ENCODE results near the gene C11orf54.

DNA sequence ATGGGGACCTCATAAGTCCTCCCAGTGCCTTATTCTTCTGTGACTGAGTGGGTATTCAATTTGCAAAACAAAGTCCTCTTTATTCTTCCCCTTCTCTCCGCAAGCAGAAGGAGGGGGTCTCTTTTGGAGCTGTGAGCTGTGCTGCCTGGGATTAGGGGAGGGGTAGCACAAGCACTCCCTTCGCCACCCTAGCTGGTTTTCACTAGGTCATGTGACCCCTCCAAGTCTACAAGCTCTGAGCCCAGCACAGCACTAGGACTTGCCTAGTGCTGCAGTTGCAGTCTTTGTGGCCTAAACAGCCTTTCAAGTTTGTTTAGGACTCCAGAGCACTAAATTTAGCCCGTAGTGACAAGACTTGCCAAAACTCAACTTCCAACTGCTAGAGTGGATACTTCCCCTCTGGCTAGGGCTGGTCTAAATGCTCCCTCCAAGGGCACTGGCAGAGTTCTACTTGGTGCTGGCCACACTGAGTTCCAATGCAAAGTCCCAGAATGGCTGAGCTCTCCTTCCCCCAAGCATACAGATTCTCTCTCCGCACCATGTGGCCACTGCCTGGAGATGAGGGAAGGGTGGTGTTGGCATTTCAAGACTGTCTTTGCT, 25.6 kb upstream of the C11orf54 start:
- TF ChIP-seq, protein P1, sequence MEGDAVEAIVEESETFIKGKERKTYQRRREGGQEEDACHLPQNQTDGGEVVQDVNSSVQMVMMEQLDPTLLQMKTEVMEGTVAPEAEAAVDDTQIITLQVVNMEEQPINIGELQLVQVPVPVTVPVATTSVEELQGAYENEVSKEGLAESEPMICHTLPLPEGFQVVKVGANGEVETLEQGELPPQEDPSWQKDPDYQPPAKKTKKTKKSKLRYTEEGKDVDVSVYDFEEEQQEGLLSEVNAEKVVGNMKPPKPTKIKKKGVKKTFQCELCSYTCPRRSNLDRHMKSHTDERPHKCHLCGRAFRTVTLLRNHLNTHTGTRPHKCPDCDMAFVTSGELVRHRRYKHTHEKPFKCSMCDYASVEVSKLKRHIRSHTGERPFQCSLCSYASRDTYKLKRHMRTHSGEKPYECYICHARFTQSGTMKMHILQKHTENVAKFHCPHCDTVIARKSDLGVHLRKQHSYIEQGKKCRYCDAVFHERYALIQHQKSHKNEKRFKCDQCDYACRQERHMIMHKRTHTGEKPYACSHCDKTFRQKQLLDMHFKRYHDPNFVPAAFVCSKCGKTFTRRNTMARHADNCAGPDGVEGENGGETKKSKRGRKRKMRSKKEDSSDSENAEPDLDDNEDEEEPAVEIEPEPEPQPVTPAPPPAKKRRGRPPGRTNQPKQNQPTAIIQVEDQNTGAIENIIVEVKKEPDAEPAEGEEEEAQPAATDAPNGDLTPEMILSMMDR (IDR thresholded peaks at IDR 0.05), result no peak
- TF ChIP-seq POLR2AphosphoS5 (IDR thresholded peaks at IDR 0.05) (no peak), POLR2A (IDR thresholded peaks at IDR 0.05; ENCODE audit: low read depth) (no peak)

Data from esophagus muscularis mucosa (tissue), 3 donors.